Ectodermal cell (in vitro differentiated cells): ENCODE results near the gene STK11.
A peak's percentile ranks its signal among the peaks of the same experiment; 100 is the strongest.

Source experiments
- H3K27ac ChIP-seq: 2 replicates; pipeline ENCODE4 v1.7.0; 2013; ENCODE audit warnings: mild to moderate bottlenecking, low read depth, low read length; ENCODE audit not compliant: insufficient read depth, poor library complexity, severe bottlenecking
- H3K27me3 ChIP-seq: 2 replicates; pipeline ENCODE4 v1.7.0; 2013; ENCODE audit warnings: mild to moderate bottlenecking, low read length; ENCODE audit not compliant: insufficient read depth, control insufficient read depth, poor library complexity, severe bottlenecking
- H3K36me3 ChIP-seq: one replicate; pipeline ENCODE4 v1.7.0; 2013; ENCODE audit warnings: low read length; ENCODE audit not compliant: control insufficient read depth, insufficient read depth
- H3K4me1 ChIP-seq: one replicate; pipeline ENCODE4 v1.7.0; 2013; ENCODE audit warnings: low read length; ENCODE audit not compliant: control insufficient read depth, insufficient read depth
- H3K4me3 ChIP-seq: 2 replicates; pipeline ENCODE4 v1.7.0; 2013; ENCODE audit warnings: low read depth, low read length, control low read depth; ENCODE audit not compliant: insufficient read depth
- H3K9me3 ChIP-seq: 2 replicates; pipeline ENCODE4 v1.7.0; 2013; ENCODE audit warnings: mild to moderate bottlenecking, low read length, moderate library complexity; ENCODE audit not compliant: control insufficient read depth
- WGBS, 2 experiments: methylation state at CpG; one replicate each; pipeline ENCODE4 v1.1.7; 2013; ENCODE audit warnings: missing lambda C conversion rate in 2 of 2; 5-methylcytosine and 5-hydroxymethylcytosine counted together

STK11 gene

GRCh38 chr19:1248139-1248785 is 42.7 kb downstream of the STK11 start, which contains the start of gene MIDN:
Gene MIDN, plus strand, starts transcription at chr19:1248583. Its CDS starts 1,714 bp downstream, at chr19:1250297.
- WGBS, 2 experiments, result 3 to 4% methylated on average over 60 of the region's 60 CpGs
- H3K27ac ChIP-seq, result peak within 1 kb of the TSS; percentile 98
- H3K9me3 ChIP-seq, result no peaks in the 10 kb centered on the region
- H3K4me3 ChIP-seq, result peak within 1 kb of the TSS; percentile 78
- peaks cover 17% of the 10 kb centered on the region for H3K36me3 ChIP-seq
- peaks cover 14% of the 10 kb centered on the region for H3K4me1 ChIP-seq
- no peaks in the 10 kb centered on the region for H3K27me3 ChIP-seq

DNA sequence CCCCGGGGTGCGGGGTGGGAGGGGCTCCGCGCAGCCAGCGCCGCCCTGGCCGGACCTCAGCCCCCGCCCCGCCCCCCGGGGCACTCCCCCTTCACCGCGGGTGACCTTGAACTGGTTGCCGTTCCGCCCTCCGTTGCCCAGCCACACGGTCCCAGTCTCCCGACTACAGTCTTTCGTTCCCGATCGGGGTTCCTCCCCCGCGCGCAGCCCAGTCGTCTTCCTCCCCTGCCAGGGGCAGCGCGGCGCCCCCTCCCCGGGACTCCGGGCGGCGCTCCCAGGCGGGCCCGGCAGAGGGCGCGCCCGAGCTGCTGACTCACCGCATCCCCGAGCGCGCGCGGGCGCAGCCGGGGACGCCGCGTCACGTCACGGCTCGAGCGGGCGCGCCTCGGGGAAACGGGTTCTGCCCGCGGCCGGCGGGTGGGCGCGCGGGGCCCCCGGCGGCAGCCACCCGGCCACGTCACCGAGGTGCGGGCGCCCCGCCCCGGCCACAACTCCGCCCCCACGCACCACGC is 43.3 kb downstream of the STK11 start:
- H3K27me3 ChIP-seq, result no peaks in the 10 kb centered on the region
- H3K4me1 ChIP-seq, result peaks cover 20% of the 10 kb centered on the region
- peak overlapping the region; percentile 78 for H3K4me3 ChIP-seq
- H3K36me3 ChIP-seq, result peaks cover 23% of the 10 kb centered on the region
- H3K9me3 ChIP-seq, result no peaks in the 10 kb centered on the region
- WGBS, 2 experiments, result 0% methylated on average over 74 of the region's 74 CpGs
- peak overlapping the region; percentile 98 for H3K27ac ChIP-seq

DNA sequence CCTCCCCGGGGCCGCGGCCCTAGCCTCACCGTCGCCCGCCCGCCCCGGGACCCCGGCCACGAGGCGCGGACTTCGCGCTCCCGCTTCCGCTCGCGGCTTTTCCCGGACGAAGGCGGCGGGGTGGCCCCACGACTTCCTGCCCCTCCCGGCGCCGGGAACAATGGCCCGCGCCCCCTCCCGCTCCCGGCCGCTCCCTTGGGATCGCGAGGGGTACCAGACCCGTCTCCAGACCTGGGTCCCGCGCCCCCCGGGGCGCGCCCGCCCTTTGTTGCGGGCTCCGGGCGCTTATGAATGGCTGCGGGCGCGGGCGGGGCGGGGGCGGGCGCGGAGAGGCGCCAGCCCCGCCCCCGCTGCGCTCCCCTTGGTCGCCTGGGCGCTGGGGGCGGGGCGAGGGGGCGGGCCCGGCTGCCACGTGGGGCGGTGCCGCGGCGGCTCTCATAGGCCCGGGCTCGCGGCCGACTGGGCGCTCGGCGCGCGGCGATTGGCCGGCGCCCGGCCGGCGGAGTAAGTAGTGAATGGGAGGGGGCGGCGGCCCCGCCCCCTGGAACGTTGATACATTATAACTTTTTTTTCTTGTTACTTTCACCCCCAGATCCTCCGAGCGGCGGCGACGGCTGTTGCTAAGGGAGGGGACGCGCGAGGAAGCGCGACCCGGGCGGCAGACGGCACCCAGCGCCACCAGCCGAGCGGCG is 43.9 kb downstream of the STK11 start:
- peak overlapping the region; percentile 97 for H3K27ac ChIP-seq
- 0% methylated on average over 102 of the region's 102 CpGs for WGBS, 2 experiments
- H3K4me1 ChIP-seq, result peaks cover 20% of the 10 kb centered on the region
- peak overlapping the region; percentile 79 for H3K4me3 ChIP-seq
- no peaks in the 10 kb centered on the region for H3K27me3 ChIP-seq
- H3K9me3 ChIP-seq, result no peaks in the 10 kb centered on the region
- H3K36me3 ChIP-seq, result peaks cover 29% of the 10 kb centered on the region

DNA sequence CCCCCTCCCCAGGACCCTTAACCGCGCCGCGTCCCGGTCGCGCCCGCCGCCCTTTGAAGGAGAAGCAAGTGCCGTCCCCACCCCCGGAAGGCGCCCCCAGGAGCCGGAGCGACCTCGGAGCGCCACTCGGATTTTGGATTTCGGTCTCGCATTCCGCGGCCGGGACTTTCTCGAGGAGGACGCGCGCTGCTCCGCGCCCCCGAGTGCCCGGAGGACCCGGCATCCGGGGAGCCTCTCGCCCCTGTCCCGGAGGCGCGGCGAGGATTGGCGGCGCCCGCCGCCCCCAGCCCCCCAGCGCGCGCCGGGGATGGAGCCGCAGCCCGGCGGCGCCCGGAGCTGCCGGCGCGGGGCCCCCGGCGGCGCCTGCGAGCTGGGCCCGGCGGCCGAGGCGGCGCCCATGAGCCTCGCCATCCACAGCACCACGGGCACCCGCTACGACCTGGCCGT is 44.4 kb downstream of the STK11 start:
- peak overlapping the region; percentile 79 for H3K4me3 ChIP-seq
- H3K36me3 ChIP-seq, result peaks cover 35% of the 10 kb centered on the region
- H3K4me1 ChIP-seq, result peaks cover 20% of the 10 kb centered on the region
- 0% methylated on average over 67 of the region's 67 CpGs for WGBS, 2 experiments
- H3K27ac ChIP-seq, result peak overlapping the region; percentile 64
- H3K9me3 ChIP-seq, result no peaks in the 10 kb centered on the region
- H3K27me3 ChIP-seq, result no peaks in the 10 kb centered on the region

- peak overlapping the region; percentile 79 for H3K4me3 ChIP-seq
- no peaks in the 10 kb centered on the region for H3K9me3 ChIP-seq
- H3K27me3 ChIP-seq, result no peaks in the 10 kb centered on the region
- H3K36me3 ChIP-seq, result peaks cover 41% of the 10 kb centered on the region
- 0% methylated on average over 86 to 89 of the region's 90 CpGs for WGBS, 2 experiments
- peaks cover 24% of the 10 kb centered on the region for H3K4me1 ChIP-seq
- H3K27ac ChIP-seq, result peak overlapping the region; percentile 88
Measured at GRCh38 chr19:1250437-1251260, 45.1 kb downstream of the STK11 start.

GRCh38 chr19:1251330-1252220 is 46.0 kb downstream of the STK11 start:
- peaks cover 49% of the 10 kb centered on the region for H3K36me3 ChIP-seq
- 3 to 5% methylated on average over 41 of the region's 41 CpGs for WGBS, 2 experiments

DNA sequence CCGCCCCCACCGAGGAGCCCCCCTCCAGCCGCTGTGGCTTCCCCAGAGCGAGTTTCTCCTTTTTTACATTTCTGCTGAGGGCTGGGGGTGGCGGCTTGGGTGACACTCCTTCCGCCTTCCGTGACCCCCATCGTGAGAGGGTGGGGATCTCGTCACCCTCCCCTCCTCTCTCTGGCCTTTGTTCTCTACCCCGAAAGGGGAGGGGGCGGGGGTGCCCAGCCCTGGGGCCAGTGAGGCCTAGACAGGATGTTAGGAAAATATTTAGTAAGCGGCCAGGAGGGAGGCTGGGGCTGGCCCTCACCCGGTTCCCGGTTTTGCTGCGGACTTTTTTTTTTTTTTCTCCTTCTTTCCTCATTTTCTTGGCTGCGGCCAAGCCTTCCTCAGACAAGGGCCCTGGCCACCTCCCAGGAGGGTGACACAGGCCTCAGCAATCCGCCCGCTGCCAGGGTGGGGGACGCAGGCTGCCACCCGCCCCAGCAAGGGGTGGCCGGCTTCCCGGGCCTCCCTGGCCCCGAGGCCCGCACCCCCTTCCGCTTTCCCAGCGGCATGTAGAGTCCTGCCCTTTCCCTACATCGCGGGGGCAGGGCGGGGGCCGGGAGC is 46.7 kb downstream of the STK11 start:
- Histone ChIP-seq H3K36me3 (peaks cover 55% of the 10 kb centered on the region), H3K9me3 (no peaks in the 10 kb centered on the region), H3K27me3 (no peaks in the 10 kb centered on the region), H3K4me1 (peaks cover 31% of the 10 kb centered on the region), H3K4me3 (peak overlapping the region; percentile 79), H3K27ac (peak overlapping the region; percentile 36)
- WGBS, 2 experiments, result 45 to 48% methylated on average over 26 to 30 of the region's 30 CpGs

More at GRCh38 chr19:1251330-1252220, 46.0 kb downstream of the STK11 start:
- Histone ChIP-seq H3K27ac (peak overlapping the region; percentile 88), H3K9me3 (no peaks in the 10 kb centered on the region), H3K4me3 (peak overlapping the region; percentile 79), H3K27me3 (no peaks in the 10 kb centered on the region), H3K4me1 (peaks cover 27% of the 10 kb centered on the region)

DNA sequence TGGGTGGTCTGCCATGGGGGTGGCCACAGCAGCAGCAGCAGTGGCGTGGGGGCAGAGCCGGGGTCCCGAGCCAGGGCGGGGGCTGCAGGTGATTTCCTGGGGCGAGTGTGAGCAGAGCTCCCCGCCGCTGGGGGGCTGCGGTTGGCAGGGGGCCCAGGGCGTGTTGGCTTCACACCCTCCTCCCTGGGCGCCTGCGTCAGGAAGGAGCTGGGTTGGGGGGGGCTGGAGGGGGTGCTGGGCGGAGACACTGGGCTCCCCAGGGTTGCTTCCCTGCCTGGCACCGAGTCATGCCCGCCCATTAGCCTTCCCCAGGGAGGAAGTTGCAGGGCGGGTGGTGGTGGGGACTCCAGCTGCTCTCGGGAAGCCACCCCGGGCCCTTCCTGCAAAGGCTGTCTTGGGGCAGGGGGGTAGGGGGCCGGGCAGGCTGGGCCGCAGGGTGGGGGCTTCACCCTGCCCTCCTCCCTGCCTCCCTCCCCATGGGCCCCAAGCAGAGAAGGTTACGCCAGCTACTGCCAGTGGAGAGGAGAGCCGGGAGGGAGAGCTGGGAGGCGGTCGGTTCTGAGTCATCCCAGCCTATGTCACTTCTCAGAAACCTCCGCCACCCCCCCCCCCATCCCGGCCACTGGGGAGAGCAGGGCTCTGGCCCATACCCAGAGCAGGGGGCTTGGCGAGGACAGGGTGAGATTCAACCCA is 47.4 kb downstream of the STK11 start:
- 70 to 76% methylated on average over 26 of the region's 26 CpGs for WGBS, 2 experiments
- Histone ChIP-seq H3K27me3 (no peaks in the 10 kb centered on the region), H3K4me3 (peak overlapping the region; percentile 79), H3K27ac (no peak overlapping the region), H3K4me1 (peaks cover 34% of the 10 kb centered on the region), H3K9me3 (no peaks in the 10 kb centered on the region), H3K36me3 (peaks cover 55% of the 10 kb centered on the region)
